ENCODE data around the gene LEKR1. TPM values are rescaled to one million over a fixed set of nuclear protein-coding genes. Genes with fewer than 3 reads are reported as not detected.

Gene LEKR1
- total RNA-seq, 2 donors from 2014 or later, result 0.99 to 1.3 TPM

- WGBS, 2 donors, result 84 to 89% methylated on average over 2 of the region's 2 CpGs
- H3K4me1 ChIP-seq, result peaks cover 25% of the 10 kb centered on the region
- H3K4me3 ChIP-seq, result no peak overlapping the region
- DNase-seq, result no peak
- no peak overlapping the region for H3K27ac ChIP-seq
- no peaks in the 10 kb centered on the region for H3K9me3 ChIP-seq
- intact Hi-C loops (cut with DNase I), result loop anchor here (10.0 kb wide), 3 partner anchors 244 to 544 kb away; partner anchors contain the start of gene TIPARP
- no peak for ATAC-seq
- H3K36me3 ChIP-seq (replicated peaks in 1 of 2; ENCODE audit: insufficient read depth in 1 of 2, low read depth in 2 of 2), result no peaks in the 10 kb centered on the region
- TF ChIP-seq CTCF (IDR thresholded peaks at IDR 0.05) (no peak), POLR2A (IDR thresholded peaks at IDR 0.05) (no peak)
- no peaks in the 10 kb centered on the region for H3K27me3 ChIP-seq
These were observed 252.6 kb downstream of the LEKR1 start for GRCh38 chr3:157078811-157079185.

GRCh38 chr3:157079676-157080369, 253.7 kb downstream of the LEKR1 start:
- Histone ChIP-seq H3K27ac (no peak overlapping the region), H3K9me3 (no peaks in the 10 kb centered on the region), H3K36me3 (replicated peaks in 1 of 2; ENCODE audit: insufficient read depth in 1 of 2, low read depth in 2 of 2) (no peaks in the 10 kb centered on the region), H3K27me3 (no peaks in the 10 kb centered on the region), H3K4me3 (no peak overlapping the region), H3K4me1 (peaks cover 19% of the 10 kb centered on the region)
- TF ChIP-seq CTCF (IDR thresholded peaks at IDR 0.05) (no peak), POLR2A (IDR thresholded peaks at IDR 0.05) (no peak)
- 78 to 83% methylated on average over 11 of the region's 11 CpGs for WGBS, 2 donors
- ATAC-seq (no peak), DNase-seq (no peak)
- intact Hi-C loops (cut with DNase I), result loop anchor here (10.0 kb wide), 3 partner anchors 245 to 545 kb away; partner anchors contain the start of gene TIPARP

- WGBS, 2 donors, result 9 to 13% methylated on average over 10 to 15 of the region's 15 CpGs
- DNase-seq (peak; percentile 88 to 91 (median 90)), ATAC-seq (peak; percentile 89)
- Histone ChIP-seq H3K9me3 (no peaks in the 10 kb centered on the region), H3K36me3 (replicated peaks in 1 of 2; ENCODE audit: insufficient read depth in 1 of 2, low read depth in 2 of 2) (no peaks in the 10 kb centered on the region), H3K27ac (peak overlapping the region in 1 of 4 donors; percentile 5), H3K4me3 (no peak overlapping the region), H3K4me1 (peaks cover 27% of the 10 kb centered on the region), H3K27me3 (no peaks in the 10 kb centered on the region)
- TF ChIP-seq CTCF (IDR thresholded peaks at IDR 0.05) (peak; percentile 85 to 98 (median 93)), POLR2A (IDR thresholded peaks at IDR 0.05) (peak in 1 of 3 donors; percentile 27)
- intact Hi-C loops (cut with DNase I), result no loop called here
These were observed 255.6 kb downstream of the LEKR1 start for GRCh38 chr3:157081626-157082210.

- no peak overlapping the region for H3K27ac ChIP-seq
- peaks cover 28% of the 10 kb centered on the region for H3K4me1 ChIP-seq
- H3K27me3 ChIP-seq, result no peaks in the 10 kb centered on the region
- intact Hi-C loops (cut with DNase I), result no loop called here
- no peak for ATAC-seq
- DNase-seq, result no peak
- TF ChIP-seq POLR2A (IDR thresholded peaks at IDR 0.05) (no peak), CTCF (IDR thresholded peaks at IDR 0.05) (no peak)
- no peaks in the 10 kb centered on the region for H3K9me3 ChIP-seq
- WGBS, 2 donors, result 70 to 79% methylated on average over 11 of the region's 11 CpGs
- H3K36me3 ChIP-seq (replicated peaks in 1 of 2; ENCODE audit: insufficient read depth in 1 of 2, low read depth in 2 of 2), result no peaks in the 10 kb centered on the region
- no peak overlapping the region for H3K4me3 ChIP-seq
These were observed 256.3 kb downstream of the LEKR1 start for GRCh38 chr3:157082305-157082982.
